ENCODE results near the gene KRT23.

Gene KRT23

DNA sequence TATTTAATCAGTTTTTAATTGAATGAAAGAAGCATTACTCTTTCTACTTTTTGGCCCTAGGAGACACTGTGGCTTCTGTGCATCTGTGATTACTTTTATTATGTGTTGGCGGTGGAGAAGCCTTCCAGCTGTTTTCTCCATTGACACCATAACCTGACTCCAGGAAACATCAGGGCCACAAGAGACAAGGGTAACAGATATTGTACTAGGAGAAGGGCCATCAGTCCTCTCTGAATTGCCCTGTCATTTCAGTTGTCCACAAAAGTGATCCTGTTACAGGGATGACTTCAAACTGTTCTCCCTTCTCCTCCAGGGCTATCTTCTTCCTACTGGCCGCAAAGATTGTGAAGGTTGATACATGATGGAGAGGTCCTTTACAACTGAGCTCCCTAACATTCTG is 14.7 kb upstream of the KRT23 start:
- DNase-seq (ENCODE audit: low read depth) = no peak
- TF ChIP-seq, protein P1, sequence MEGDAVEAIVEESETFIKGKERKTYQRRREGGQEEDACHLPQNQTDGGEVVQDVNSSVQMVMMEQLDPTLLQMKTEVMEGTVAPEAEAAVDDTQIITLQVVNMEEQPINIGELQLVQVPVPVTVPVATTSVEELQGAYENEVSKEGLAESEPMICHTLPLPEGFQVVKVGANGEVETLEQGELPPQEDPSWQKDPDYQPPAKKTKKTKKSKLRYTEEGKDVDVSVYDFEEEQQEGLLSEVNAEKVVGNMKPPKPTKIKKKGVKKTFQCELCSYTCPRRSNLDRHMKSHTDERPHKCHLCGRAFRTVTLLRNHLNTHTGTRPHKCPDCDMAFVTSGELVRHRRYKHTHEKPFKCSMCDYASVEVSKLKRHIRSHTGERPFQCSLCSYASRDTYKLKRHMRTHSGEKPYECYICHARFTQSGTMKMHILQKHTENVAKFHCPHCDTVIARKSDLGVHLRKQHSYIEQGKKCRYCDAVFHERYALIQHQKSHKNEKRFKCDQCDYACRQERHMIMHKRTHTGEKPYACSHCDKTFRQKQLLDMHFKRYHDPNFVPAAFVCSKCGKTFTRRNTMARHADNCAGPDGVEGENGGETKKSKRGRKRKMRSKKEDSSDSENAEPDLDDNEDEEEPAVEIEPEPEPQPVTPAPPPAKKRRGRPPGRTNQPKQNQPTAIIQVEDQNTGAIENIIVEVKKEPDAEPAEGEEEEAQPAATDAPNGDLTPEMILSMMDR (IDR thresholded peaks at IDR 0.05; ENCODE audit: low read depth, low read length, missing control alignments) = no peak
- no peak overlapping the region for H3K4me3 ChIP-seq (ENCODE audit: low read depth, low read length)

DNA sequence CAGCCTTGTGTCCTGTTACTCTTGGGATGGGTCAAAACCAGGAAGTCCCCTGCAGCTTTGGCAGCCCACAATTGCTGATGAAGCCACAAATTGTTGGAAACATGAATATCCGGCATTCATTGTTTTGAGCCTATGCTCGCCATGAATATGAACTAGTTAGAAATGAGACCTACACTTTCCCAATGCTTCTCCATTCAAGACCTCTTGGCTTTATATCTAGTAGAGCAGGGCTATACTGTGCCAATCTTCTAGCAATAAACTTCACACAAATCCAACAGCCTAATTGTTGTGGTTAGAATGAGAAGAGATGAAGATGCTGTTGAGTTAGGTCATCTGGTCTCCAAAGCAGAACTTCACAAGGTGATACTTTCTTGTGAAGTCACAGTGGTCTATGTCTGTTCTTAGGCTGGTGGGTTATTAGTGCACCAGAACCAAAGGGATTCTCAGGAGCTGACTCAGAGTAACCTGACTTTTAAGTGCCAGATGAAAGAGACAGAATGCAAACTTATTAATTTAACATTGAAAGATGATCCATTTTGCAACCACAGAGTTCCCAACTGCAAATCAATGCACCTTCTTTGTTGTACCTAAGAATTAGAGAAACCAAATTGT is 13.7 kb upstream of the KRT23 start:
- TF ChIP-seq, protein P1 (IDR thresholded peaks at IDR 0.05; ENCODE audit: low read depth, low read length, missing control alignments) = no peak
- no peak overlapping the region for H3K4me3 ChIP-seq (ENCODE audit: low read depth, low read length)
- no peak for DNase-seq (ENCODE audit: low read depth)

DNA sequence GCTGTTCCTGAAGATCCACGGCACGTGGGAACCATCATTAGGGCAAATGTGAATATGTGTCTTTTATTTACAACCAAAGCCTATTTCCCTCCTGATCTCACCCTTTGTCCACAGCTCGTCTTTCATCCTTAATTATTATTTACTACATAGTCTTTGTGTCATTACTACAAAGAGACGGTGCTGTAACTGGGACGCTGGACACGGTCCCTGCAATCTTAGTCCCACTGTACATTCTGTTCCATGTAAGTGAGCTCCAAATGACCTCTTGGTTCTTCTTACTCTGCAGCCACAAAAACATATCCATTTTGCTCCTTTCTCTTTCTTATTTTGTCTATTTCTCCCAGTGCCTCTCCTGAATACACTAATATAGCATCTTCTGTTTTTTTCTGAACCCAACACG is 12.7 kb upstream of the KRT23 start:
- DNase-seq (ENCODE audit: low read depth) = no peak
- TF ChIP-seq, protein P1 (IDR thresholded peaks at IDR 0.05; ENCODE audit: low read depth, low read length, missing control alignments) = no peak
- no peak overlapping the region for H3K4me3 ChIP-seq (ENCODE audit: low read depth, low read length)

DNA sequence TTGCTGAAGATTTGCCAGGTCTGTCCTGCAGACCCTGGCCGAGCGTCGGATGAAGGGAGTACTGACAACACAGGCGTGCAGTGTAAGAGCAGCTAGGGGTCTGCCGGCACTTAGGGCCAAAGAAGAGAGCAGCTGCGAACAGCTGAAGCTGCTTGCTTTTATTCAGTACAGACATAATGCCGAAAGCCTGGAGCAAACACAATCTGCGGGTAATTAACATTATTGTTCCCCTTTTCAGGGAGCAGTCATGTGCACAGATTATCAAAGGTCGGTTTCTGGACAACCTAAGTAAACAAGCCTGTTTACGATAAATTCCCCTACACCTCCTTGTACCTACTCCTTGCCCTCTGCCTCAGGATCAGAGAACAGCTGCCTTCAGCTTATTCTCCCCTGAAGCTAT is 12.0 kb upstream of the KRT23 start:
- DNase-seq (ENCODE audit: low read depth) = no peak
- H3K4me3 ChIP-seq (ENCODE audit: low read depth, low read length) = no peak overlapping the region
- TF ChIP-seq, protein P1 (IDR thresholded peaks at IDR 0.05; ENCODE audit: low read depth, low read length, missing control alignments) = no peak

DNA sequence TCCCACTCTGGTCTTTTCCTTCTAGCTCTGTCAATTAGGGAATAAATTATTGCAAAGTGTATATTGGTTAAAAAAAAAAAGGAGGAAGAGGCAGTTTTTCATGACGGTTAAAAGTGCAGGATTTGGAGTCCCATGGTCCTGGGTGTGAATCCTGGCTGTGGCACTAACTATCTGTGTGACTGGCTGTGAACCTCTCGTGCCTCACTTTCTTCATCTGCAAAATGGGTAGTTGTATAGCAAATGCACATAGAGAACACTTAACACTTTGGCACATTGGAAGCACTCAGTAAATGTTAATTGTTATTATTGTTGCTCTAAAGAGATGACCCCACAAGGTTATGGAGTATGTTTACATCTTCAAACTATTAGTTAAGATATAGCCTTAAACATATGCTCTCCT is 10.5 kb upstream of the KRT23 start:
- TF ChIP-seq, protein P1 (IDR thresholded peaks at IDR 0.05; ENCODE audit: low read depth, low read length, missing control alignments) = no peak
- DNase-seq (ENCODE audit: low read depth) = no peak
- H3K4me3 ChIP-seq (ENCODE audit: low read depth, low read length) = no peak overlapping the region

DNA sequence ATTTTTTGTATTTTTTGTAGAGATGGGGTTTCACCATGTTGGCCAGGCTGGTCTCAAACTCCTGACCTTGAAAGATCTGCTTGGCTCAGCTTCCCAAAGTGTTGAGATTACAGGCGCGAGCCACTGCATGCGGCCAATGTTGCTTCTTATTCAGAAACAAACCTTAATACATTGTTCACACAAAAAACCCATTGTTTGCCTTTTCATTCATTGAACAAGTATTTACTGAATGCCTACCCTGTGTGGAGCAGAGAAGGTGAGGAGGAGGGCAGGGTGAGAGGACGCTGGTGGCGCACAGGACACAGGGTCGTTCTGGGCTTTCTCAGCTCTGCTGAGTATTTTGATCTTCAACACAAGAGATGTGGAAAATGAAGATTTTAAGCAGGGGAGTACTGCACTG is 8.0 kb upstream of the KRT23 start:
- TF ChIP-seq, protein P1 (IDR thresholded peaks at IDR 0.05; ENCODE audit: low read depth, low read length, missing control alignments) = no peak
- no peak for DNase-seq (ENCODE audit: low read depth)
- no peak overlapping the region for H3K4me3 ChIP-seq (ENCODE audit: low read depth, low read length)

DNA sequence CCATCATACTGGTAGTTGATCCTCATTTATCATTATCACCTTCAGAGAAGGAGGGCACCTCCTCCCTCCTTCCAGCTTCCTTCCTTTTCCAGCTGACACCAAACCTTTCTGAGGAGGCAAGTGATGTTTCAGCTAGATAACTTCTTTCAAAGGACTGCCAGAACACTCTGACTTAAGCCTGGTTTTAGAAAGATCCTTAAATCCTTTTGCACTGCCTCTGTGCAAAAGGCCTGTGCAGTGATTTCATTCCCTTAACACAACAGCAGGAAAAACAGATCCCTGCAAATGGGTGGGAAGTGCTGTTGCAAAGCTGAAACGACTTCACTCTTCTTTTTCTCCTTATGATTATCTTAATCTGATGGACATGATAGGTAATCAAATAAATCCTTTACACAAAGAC is 7.1 kb upstream of the KRT23 start:
- DNase-seq (ENCODE audit: low read depth) = no peak
- TF ChIP-seq, protein P1 (IDR thresholded peaks at IDR 0.05; ENCODE audit: low read depth, low read length, missing control alignments) = no peak
- H3K4me3 ChIP-seq (ENCODE audit: low read depth, low read length) = no peak overlapping the region
